ENCODE results near the gene UBE2M.

DNA sequence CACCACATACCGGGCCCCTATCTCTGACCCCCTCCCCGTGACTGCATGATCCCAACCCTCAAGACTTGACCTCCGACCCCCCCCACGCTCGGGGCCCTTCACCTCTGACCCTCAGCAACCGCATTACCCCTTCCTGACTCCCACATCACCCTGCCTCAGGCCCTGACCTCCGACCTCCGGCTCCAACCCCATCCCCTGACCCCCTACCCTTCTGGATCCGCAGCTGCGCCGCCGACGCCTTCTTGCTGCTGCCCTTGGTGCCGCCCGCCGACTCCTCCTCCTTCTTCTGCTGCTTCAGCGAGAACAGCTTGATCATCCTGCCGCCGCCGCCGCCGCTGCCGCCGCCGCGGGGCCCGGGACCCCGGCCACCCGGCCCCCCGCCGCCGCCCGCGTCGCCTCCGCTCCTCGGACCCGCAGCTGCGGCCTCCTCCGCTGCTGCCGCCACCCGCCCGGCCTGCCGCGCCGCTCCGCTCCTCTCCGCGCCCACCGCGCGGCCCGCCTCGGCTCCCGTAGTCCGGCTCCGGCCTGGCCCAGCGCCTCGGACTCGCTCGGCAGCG is at the start of gene UBE2M:
- no peak for TF ChIP-seq TAF1 (IDR thresholded peaks at IDR 0.05; ENCODE audit: borderline replicate concordance, low read depth, low read length)
- TF ChIP-seq, protein P1, sequence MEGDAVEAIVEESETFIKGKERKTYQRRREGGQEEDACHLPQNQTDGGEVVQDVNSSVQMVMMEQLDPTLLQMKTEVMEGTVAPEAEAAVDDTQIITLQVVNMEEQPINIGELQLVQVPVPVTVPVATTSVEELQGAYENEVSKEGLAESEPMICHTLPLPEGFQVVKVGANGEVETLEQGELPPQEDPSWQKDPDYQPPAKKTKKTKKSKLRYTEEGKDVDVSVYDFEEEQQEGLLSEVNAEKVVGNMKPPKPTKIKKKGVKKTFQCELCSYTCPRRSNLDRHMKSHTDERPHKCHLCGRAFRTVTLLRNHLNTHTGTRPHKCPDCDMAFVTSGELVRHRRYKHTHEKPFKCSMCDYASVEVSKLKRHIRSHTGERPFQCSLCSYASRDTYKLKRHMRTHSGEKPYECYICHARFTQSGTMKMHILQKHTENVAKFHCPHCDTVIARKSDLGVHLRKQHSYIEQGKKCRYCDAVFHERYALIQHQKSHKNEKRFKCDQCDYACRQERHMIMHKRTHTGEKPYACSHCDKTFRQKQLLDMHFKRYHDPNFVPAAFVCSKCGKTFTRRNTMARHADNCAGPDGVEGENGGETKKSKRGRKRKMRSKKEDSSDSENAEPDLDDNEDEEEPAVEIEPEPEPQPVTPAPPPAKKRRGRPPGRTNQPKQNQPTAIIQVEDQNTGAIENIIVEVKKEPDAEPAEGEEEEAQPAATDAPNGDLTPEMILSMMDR (IDR thresholded peaks at IDR 0.05), result no peak
- TF ChIP-seq, protein P2, sequence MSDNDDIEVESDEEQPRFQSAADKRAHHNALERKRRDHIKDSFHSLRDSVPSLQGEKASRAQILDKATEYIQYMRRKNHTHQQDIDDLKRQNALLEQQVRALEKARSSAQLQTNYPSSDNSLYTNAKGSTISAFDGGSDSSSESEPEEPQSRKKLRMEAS (IDR thresholded peaks at IDR 0.05; ENCODE audit: low read depth), result no peak
- TF ChIP-seq, protein P3, sequence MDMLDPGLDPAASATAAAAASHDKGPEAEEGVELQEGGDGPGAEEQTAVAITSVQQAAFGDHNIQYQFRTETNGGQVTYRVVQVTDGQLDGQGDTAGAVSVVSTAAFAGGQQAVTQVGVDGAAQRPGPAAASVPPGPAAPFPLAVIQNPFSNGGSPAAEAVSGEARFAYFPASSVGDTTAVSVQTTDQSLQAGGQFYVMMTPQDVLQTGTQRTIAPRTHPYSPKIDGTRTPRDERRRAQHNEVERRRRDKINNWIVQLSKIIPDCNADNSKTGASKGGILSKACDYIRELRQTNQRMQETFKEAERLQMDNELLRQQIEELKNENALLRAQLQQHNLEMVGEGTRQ (IDR thresholded peaks at IDR 0.05; ENCODE audit: borderline replicate concordance, low read depth, low read length), result no peak
- TF ChIP-seq TEAD4 (IDR thresholded peaks at IDR 0.05; ENCODE audit: borderline replicate concordance, insufficient read depth), result no peak
- TF ChIP-seq, protein P4, sequence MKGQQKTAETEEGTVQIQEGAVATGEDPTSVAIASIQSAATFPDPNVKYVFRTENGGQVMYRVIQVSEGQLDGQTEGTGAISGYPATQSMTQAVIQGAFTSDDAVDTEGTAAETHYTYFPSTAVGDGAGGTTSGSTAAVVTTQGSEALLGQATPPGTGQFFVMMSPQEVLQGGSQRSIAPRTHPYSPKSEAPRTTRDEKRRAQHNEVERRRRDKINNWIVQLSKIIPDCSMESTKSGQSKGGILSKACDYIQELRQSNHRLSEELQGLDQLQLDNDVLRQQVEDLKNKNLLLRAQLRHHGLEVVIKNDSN (IDR thresholded peaks at IDR 0.05; ENCODE audit: borderline replicate concordance, low read depth), result no peak
- TF ChIP-seq RAD21 (IDR thresholded peaks at IDR 0.05; ENCODE audit: low read length), result no peak
- TF ChIP-seq EZH2phosphoT487 (IDR thresholded peaks at IDR 0.05; ENCODE audit: borderline replicate concordance, low read depth), result no peak
- TF ChIP-seq RXRA (IDR thresholded peaks at IDR 0.05; ENCODE audit: borderline replicate concordance, low read depth), result no peak
- no peak for TF ChIP-seq FOXM1 (IDR thresholded peaks at IDR 0.05; ENCODE audit: low read depth)
- TF ChIP-seq, protein P5, sequence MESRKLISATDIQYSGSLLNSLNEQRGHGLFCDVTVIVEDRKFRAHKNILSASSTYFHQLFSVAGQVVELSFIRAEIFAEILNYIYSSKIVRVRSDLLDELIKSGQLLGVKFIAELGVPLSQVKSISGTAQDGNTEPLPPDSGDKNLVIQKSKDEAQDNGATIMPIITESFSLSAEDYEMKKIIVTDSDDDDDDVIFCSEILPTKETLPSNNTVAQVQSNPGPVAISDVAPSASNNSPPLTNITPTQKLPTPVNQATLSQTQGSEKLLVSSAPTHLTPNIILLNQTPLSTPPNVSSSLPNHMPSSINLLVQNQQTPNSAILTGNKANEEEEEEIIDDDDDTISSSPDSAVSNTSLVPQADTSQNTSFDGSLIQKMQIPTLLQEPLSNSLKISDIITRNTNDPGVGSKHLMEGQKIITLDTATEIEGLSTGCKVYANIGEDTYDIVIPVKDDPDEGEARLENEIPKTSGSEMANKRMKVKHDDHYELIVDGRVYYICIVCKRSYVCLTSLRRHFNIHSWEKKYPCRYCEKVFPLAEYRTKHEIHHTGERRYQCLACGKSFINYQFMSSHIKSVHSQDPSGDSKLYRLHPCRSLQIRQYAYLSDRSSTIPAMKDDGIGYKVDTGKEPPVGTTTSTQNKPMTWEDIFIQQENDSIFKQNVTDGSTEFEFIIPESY (IDR thresholded peaks at IDR 0.05; ENCODE audit: borderline replicate concordance, low read depth), result no peak
